HL-60 (cell line): ENCODE results near the gene RAC3.

Experiments used
- DNase-seq, 2 experiments: peaks; one replicate each; pipeline ENCODE4 v3.0.0-alpha.2; 2010 to 2020; ENCODE audit warnings: low read depth in 1 of 2, low spot score in 1 of 2
- H3K27ac ChIP-seq: fragments of 250-450 bp; sonication (Bioruptor Pico); replicated peaks from 2 replicates; pipeline ENCODE4 v1.5.1; 2020; ENCODE audit warnings: mild to moderate bottlenecking, moderate library complexity
- H3K27me3 ChIP-seq: fragments of 250-450 bp; sonication (Bioruptor Pico); 2 replicates; pipeline ENCODE4 v1.5.1; 2021; ENCODE audit warnings: mild to moderate bottlenecking, moderate library complexity; ENCODE audit not compliant: insufficient read depth, poor library complexity, severe bottlenecking
- H3K4me3 ChIP-seq: replicated peaks from 2 replicates; pipeline ENCODE4 v1.5.1; 2011; ENCODE audit warnings: mild to moderate bottlenecking, control low read depth, low read length; ENCODE audit not compliant: insufficient read depth
- GABPA ChIP-seq: IDR thresholded peaks from 2 replicates; pipeline ENCODE4 v1.6.1; 2012; ENCODE audit warnings: low read depth
- POLR2AphosphoS5 ChIP-seq: IDR thresholded peaks from 2 replicates; pipeline ENCODE4 v1.6.1; 2012; ENCODE audit warnings: low read depth
- SPI1 ChIP-seq: IDR thresholded peaks from 2 replicates; pipeline ENCODE4 v1.6.1; 2012; ENCODE audit warnings: low read depth, mild to moderate bottlenecking, borderline replicate concordance
- TF ChIP-seq, protein P1 (sequence below): IDR thresholded peaks from 2 replicates; pipeline ENCODE4 v1.6.1; 2012; ENCODE audit warnings: low read depth; ENCODE audit not compliant: insufficient replicate concordance
- TF ChIP-seq, protein P2 (sequence below): IDR thresholded peaks from one replicate; pipeline ENCODE4 v1.5.1; 2011; ENCODE audit warnings: low read length, control low read depth, inconsistent platforms; ENCODE audit not compliant: insufficient read depth

RAC3 gene

DNA sequence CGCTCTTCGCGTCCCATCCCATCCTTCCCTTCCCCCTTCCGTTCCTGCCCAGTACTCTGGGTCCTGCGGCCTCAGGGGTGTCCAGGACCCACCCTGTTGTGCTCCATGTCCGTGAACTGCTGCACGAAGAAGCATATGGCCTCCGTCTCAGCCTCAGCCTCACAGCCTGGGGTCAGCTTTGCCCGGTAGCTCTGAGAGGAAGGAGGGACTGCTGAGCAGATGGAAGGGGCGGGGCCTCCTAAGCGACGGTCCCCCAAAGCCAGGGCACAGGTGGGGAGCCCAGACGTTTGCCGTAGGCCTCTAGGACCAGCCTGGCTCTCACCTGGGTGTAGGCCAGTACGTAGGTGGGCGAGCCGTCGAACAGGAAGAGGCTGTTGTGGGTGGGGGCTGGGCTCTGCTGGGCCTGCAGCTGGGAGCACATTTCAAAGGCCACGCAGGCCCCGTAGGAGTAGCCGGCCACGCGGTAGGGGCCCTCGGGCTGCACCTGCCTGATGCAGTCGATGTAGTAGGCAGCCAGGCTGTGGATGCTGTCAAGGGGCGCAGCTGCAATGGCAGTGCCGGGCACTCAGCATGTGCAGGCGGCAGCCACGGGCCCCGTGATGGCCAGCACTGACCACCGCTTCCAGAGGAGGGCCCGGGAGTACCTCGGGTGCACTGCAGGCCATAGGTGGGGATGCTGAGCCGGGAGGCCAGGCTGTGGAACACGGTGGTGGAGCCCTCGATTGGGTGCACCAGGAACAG lies 48.7 kb downstream of the RAC3 start:
- peak; percentile 29 for TF ChIP-seq POLR2AphosphoS5
- TF ChIP-seq, protein P1, sequence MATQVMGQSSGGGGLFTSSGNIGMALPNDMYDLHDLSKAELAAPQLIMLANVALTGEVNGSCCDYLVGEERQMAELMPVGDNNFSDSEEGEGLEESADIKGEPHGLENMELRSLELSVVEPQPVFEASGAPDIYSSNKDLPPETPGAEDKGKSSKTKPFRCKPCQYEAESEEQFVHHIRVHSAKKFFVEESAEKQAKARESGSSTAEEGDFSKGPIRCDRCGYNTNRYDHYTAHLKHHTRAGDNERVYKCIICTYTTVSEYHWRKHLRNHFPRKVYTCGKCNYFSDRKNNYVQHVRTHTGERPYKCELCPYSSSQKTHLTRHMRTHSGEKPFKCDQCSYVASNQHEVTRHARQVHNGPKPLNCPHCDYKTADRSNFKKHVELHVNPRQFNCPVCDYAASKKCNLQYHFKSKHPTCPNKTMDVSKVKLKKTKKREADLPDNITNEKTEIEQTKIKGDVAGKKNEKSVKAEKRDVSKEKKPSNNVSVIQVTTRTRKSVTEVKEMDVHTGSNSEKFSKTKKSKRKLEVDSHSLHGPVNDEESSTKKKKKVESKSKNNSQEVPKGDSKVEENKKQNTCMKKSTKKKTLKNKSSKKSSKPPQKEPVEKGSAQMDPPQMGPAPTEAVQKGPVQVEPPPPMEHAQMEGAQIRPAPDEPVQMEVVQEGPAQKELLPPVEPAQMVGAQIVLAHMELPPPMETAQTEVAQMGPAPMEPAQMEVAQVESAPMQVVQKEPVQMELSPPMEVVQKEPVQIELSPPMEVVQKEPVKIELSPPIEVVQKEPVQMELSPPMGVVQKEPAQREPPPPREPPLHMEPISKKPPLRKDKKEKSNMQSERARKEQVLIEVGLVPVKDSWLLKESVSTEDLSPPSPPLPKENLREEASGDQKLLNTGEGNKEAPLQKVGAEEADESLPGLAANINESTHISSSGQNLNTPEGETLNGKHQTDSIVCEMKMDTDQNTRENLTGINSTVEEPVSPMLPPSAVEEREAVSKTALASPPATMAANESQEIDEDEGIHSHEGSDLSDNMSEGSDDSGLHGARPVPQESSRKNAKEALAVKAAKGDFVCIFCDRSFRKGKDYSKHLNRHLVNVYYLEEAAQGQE, result no peak
- DNase-seq, result no peak

GRCh38 chr17:82080789-82081464 lies 49.4 kb downstream of the RAC3 start:
- H3K4me3 ChIP-seq, result no peak overlapping the region
- DNase-seq, result no peak
- no peak for TF ChIP-seq GABPA
- TF ChIP-seq, protein P1, result no peak
- no peak; the same call in none of the 2 replicates for TF ChIP-seq POLR2AphosphoS5
- TF ChIP-seq, protein P2, sequence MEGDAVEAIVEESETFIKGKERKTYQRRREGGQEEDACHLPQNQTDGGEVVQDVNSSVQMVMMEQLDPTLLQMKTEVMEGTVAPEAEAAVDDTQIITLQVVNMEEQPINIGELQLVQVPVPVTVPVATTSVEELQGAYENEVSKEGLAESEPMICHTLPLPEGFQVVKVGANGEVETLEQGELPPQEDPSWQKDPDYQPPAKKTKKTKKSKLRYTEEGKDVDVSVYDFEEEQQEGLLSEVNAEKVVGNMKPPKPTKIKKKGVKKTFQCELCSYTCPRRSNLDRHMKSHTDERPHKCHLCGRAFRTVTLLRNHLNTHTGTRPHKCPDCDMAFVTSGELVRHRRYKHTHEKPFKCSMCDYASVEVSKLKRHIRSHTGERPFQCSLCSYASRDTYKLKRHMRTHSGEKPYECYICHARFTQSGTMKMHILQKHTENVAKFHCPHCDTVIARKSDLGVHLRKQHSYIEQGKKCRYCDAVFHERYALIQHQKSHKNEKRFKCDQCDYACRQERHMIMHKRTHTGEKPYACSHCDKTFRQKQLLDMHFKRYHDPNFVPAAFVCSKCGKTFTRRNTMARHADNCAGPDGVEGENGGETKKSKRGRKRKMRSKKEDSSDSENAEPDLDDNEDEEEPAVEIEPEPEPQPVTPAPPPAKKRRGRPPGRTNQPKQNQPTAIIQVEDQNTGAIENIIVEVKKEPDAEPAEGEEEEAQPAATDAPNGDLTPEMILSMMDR, result no peak
- TF ChIP-seq SPI1, result no peak
- H3K27me3 ChIP-seq, result no peaks in the 10 kb centered on the region
- H3K27ac ChIP-seq, result no peak overlapping the region

More for the DNA sequence above, 48.7 kb downstream of the RAC3 start:
- Histone ChIP-seq H3K27ac (no peak overlapping the region), H3K4me3 (no peak overlapping the region), H3K27me3 (no peaks in the 10 kb centered on the region)

- no peak for TF ChIP-seq GABPA
- TF ChIP-seq, protein P1, result no peak
- no peak for DNase-seq
- no peak overlapping the region for H3K27ac ChIP-seq
These were observed 50.1 kb downstream of the RAC3 start for GRCh38 chr17:82081546-82081945.

GRCh38 chr17:82081966-82082365 lies 50.5 kb downstream of the RAC3 start:
- no peaks in the 10 kb centered on the region for H3K27me3 ChIP-seq
- no peak overlapping the region for H3K27ac ChIP-seq
- H3K4me3 ChIP-seq, result no peak overlapping the region
- no peak for DNase-seq
- no peak for TF ChIP-seq POLR2AphosphoS5
- TF ChIP-seq, protein P1, result no peak
- no peak for TF ChIP-seq GABPA
- no peak for TF ChIP-seq SPI1
- TF ChIP-seq, protein P2, result no peak

More at GRCh38 chr17:82081546-82081945, 50.1 kb downstream of the RAC3 start:
- H3K27me3 ChIP-seq, result no peaks in the 10 kb centered on the region
- H3K4me3 ChIP-seq, result no peak overlapping the region
